Activated CD4-positive, alpha-beta memory T cell treated with anti-CD3 and anti-CD28 coated beads, Interleukin-2, amount 10 ng/mL, durations not matched to agents 7 days and 5 days (primary cell): ENCODE measurements around the gene AMIGO1. TPM values are rescaled to one million over a fixed set of nuclear protein-coding genes. Genes with fewer than 3 reads are reported as not detected.

Experiments used
- CTCF ChIA-PET: fragments of 350-600 bp; sonication (Branson Sonifier 250); formaldehyde crosslinking; loops from one replicate; lab custom pipeline; 2021; ENCODE audit warnings: antibody characterized with exemption, inconsistent platforms; lab: Charles Lee
- POLR2A ChIA-PET: fragments of 350-600 bp; sonication (Branson Sonifier 250); formaldehyde crosslinking; loops from one replicate; lab custom pipeline; 2021; ENCODE audit warnings: antibody characterized with exemption; lab: Charles Lee
- DNase-seq: peaks from one replicate; pipeline ENCODE4 v3.0.0-alpha.2; 2020
- H3K27ac Mint-ChIP-seq: one replicate; pipeline ENCODE4 v1.8.0; 2021; ENCODE audit warnings: mild to moderate bottlenecking, mixed read lengths
- H3K27me3 Mint-ChIP-seq: one replicate; pipeline ENCODE4 v1.8.0; 2021; ENCODE audit warnings: mixed read lengths
- H3K36me3 Mint-ChIP-seq: one replicate; pipeline ENCODE4 v1.8.0; 2021; ENCODE audit warnings: low read depth, mixed read lengths
- H3K4me1 Mint-ChIP-seq: one replicate; pipeline ENCODE4 v1.8.0; 2021; ENCODE audit warnings: mixed read lengths
- H3K4me3 Mint-ChIP-seq: one replicate; pipeline ENCODE4 v1.8.0; 2021; ENCODE audit warnings: mild to moderate bottlenecking, mixed read lengths
- H3K9me3 Mint-ChIP-seq: one replicate; pipeline ENCODE4 v1.8.0; 2021; ENCODE audit warnings: mixed read lengths
- total RNA-seq, 2 experiments: library from RNA; stranded (reverse); gene quantifications; one replicate each; pipeline ENCODE4 v1.2.3, GENCODE V29; 2021

The AMIGO1 gene, protein sequence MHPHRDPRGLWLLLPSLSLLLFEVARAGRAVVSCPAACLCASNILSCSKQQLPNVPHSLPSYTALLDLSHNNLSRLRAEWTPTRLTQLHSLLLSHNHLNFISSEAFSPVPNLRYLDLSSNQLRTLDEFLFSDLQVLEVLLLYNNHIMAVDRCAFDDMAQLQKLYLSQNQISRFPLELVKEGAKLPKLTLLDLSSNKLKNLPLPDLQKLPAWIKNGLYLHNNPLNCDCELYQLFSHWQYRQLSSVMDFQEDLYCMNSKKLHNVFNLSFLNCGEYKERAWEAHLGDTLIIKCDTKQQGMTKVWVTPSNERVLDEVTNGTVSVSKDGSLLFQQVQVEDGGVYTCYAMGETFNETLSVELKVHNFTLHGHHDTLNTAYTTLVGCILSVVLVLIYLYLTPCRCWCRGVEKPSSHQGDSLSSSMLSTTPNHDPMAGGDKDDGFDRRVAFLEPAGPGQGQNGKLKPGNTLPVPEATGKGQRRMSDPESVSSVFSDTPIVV
- total RNA-seq, result 1 to 10 TPM; 1.2 to 1.3 TPM

DNA sequence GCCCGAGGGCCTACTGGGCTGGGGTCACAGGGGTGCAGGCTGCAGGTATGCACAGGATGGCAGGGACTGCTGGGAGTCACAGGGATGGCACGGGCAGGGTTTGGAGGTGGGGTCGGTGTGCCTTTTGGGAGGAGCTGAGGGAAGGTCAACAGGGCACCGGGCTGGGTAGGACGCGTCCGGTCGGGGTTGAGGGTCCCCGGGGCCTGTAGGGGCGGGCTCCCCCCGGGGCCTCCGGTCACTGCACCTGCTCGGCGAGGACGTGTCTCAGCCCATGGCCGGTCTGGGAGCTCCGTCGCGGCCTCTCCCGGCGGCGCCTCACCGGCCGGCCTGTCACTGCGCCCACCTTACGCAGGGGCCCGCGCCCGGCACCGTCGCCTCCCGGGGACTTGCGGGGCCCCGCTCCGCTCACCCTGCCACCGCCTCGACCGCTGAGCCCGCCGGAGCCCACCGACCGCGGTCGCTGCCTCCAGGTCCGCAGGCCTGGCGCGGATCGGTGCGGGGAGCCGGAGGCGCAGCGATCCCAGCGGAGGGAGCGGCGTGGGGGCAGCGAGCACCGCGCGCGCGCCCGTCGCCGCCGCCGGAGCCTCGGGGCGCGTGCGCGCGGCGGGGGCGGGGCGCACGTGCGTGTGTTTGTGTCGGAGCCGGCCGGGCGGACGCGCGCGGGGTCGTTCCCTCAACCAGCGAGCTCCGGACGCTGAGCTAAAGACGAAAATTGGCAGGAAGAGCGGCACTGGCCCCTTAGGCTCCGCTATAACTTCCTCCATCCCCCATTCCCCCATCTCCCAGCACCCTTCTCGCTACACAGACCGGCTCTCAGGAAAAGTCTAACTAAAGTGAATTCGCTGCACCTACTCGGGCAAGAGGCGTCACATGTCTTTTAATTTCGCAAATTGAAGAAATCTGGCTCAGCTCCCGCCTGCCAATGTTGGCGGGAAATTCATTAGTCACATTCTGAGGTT is at the start of gene AMIGO1:
AMIGO1 (minus strand) TSS at position 552 of the 959 bp plus-strand sequence. CDS start 815 bp downstream, outside the sequence.
- Mint-ChIP-seq H3K4me3 (peak within 1 kb of the TSS; percentile 77), H3K36me3 (no peaks in the 10 kb centered on the region), H3K4me1 (peaks cover 34% of the 10 kb centered on the region), H3K27me3 (peaks cover 31% of the 10 kb centered on the region), H3K27ac (peak within 1 kb of the TSS; percentile 26), H3K9me3 (no peaks in the 10 kb centered on the region)
- peak; percentile 51 for DNase-seq
- POLR2A ChIA-PET, result interaction anchor here (0.8 to 2.8 kb wide), 8 partner anchors 8 to 84 kb away, joined by 3 to 12 read pairs (median 5); partner anchors contain the start of genes ATXN7L2 and GNAI3
- CTCF ChIA-PET, result interaction anchor here (0.6 to 10.9 kb wide), 6 partner anchors 10 to 23 kb away, joined by 3 to 139 read pairs (median 7); partner anchors contain the start of gene CYB561D1

DNA sequence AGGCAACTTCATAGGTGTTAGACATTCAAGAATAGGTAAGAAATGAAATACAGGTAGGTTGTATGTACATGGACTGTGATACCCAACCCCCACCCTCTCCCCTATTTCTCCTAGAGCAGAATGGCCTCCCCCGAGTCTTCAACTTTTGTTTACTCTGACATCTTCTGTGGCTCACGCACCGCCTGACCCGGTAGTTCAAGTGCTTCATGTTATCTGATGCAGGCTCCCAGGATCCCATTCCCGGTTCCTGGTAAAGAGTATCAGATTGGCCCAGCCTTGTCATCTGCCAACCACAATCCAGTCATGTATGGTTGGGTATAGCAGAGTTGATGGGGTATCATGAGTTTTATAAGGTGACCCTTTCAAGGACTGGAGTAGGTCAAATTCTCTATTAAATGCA is 48.0 kb upstream of the AMIGO1 start:
- Mint-ChIP-seq H3K27ac (no peak overlapping the region), H3K4me1 (peaks cover 40% of the 10 kb centered on the region), H3K27me3 (no peaks in the 10 kb centered on the region), H3K36me3 (peaks cover 26% of the 10 kb centered on the region), H3K9me3 (no peaks in the 10 kb centered on the region), H3K4me3 (no peak overlapping the region)
- DNase-seq, result no peak
- POLR2A ChIA-PET, result no interaction called here
- CTCF ChIA-PET, result no interaction called here

DNA sequence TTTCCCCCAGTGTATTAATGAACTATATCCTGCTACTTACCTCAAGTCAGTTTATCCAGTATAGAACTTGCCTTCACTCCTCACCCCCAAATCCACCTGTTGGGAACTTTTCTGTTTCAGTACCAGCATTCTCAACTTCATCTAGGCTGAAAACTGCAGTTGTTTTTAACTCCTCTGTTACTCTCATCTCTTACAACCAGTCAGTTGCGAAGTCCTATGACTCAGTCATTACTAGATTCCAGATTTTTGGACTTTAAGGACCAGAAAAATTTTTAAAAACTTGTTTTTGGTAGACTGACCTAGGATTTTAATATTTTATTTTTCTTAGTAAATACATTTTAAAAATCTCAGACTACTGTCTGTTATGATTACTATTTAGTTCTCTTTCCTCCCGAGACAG is 47.0 kb upstream of the AMIGO1 start:
- no peaks in the 10 kb centered on the region for H3K9me3 Mint-ChIP-seq
- ChIA-PET CTCF (interaction anchor here (0.7 kb wide), 1 partner anchor 89 kb away, joined by 3 read pairs; no protein-coding TSS in a partner anchor), POLR2A (no interaction called here)
- peaks cover 42% of the 10 kb centered on the region for H3K4me1 Mint-ChIP-seq
- H3K27ac Mint-ChIP-seq, result no peak overlapping the region
- peaks cover 29% of the 10 kb centered on the region for H3K36me3 Mint-ChIP-seq
- no peaks in the 10 kb centered on the region for H3K27me3 Mint-ChIP-seq
- DNase-seq, result no peak
- no peak overlapping the region for H3K4me3 Mint-ChIP-seq

DNA sequence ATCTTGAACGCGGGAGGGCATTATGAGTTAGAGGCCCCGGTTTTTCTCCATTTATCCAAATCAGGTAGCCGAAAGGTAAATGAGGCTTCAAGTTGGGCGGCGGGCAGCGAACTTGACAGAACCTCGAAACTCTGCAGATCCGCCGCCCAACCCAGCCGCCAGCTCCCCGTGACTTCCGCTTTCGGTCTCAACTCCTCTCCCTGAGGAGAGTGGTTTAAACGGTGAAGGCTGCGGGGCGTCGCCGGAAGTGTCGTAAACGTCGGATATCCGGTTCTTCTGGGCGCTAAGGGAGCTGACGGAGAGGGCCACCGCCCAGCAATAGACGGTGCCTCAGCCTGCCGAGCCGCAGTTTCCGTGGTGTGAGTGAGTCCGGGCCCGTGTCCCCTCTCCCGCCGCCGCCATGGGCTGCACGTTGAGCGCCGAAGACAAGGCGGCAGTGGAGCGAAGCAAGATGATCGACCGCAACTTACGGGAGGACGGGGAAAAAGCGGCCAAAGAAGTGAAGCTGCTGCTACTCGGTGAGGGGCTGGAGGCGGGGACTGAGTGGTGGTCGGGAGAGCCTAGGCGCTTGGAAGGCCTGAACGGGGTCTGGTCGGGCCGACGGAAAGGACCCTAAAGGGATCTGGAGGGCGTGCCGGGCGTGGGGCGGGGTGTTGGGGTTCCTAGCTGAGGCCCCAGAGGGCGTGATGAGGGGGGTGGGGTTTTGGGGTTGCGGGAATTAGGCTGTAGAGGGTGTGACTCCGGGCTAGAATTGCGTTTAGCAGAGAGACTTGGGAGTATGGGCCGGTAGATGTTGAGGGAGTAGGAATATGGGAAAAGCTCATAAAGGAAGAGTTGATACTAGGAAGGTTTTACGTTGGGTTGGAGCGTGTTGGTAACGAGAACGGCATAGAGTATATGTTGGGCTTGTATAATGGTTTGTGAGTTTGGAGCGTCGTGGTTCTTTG is 39.1 kb upstream of the AMIGO1 start, which contains the start of gene GNAI3:
GNAI3 (plus strand) TSS at position 295 of the 947 bp plus-strand sequence; CDS start at position 401, 106 bp downstream.
- no peaks in the 10 kb centered on the region for H3K27me3 Mint-ChIP-seq
- H3K27ac Mint-ChIP-seq, result peak within 1 kb of the TSS; percentile 99
- H3K4me1 Mint-ChIP-seq, result peaks cover 46% of the 10 kb centered on the region
- DNase-seq, result peak; percentile 98
- H3K4me3 Mint-ChIP-seq, result peak within 1 kb of the TSS; percentile 94
- CTCF ChIA-PET, result interaction anchor here (0.7 to 3.3 kb wide), 26 partner anchors 11 to 790 kb away, joined by 3 to 35 read pairs (median 4); partner anchors contain the start of genes AHCYL1, ATXN7L2 and CYB561D1
- POLR2A ChIA-PET, result interaction anchor here (0.6 to 3.1 kb wide), 74 partner anchors 10 to 1329 kb away, joined by 3 to 106 read pairs (median 6); partner anchors contain the start of genes AHCYL1, AMIGO1, AMPD2 and ATXN7L2
- H3K9me3 Mint-ChIP-seq, result no peaks in the 10 kb centered on the region
- peaks cover 24% of the 10 kb centered on the region for H3K36me3 Mint-ChIP-seq

DNA sequence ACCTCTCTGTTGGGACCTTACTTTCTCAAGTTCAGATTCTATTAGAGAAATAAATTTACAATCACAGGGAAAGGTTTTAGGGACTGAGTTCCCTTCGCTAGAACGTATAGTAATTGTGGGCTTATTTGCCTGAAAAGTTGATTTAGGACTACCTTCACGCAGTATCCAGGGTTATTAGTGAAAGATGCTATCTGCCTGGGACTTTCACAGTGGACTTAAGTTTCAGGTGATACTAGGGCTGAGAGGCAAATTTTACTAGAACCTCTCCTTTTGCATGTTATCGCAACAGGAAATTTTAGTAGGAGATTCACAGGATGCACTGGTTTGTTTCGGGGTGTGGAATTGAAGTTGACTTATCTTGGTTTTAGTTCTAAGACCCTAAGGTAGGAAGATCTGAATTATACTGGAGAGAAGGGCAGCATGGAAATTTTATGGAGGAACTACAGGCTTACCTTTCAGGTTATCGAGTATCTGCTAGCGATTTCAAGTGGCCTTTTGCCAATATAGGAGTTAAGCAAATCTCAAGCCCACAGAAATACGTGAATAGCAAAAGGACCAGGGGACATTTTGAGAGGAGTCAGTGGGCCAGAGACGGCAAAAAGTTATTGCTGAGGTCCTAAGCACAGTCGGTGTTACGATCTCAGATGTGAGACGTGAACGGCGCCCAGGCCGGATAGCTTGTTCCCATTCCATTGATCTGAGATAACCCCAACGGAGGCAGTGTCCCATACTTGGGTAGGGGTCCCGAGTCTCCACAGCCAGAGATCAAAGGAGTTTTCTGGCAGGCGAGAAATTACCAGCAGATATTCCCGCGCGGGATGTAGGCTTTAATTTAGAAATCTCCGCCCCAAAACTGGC is 38.2 kb upstream of the AMIGO1 start:
- Mint-ChIP-seq H3K27me3 (no peaks in the 10 kb centered on the region), H3K27ac (peak overlapping the region; percentile 99), H3K4me1 (peaks cover 43% of the 10 kb centered on the region), H3K36me3 (peaks cover 23% of the 10 kb centered on the region), H3K4me3 (peak overlapping the region; percentile 94), H3K9me3 (no peaks in the 10 kb centered on the region)
- CTCF ChIA-PET, result interaction anchor here (0.7 to 4.9 kb wide), 25 partner anchors 10 to 437 kb away, joined by 3 to 101 read pairs (median 10); partner anchors contain the start of genes AHCYL1 and CYB561D1
- DNase-seq, result peak; percentile 44
- POLR2A ChIA-PET, result interaction anchor here (0.6 to 3.1 kb wide), 65 partner anchors 9 to 1330 kb away, joined by 3 to 106 read pairs (median 7); partner anchors contain the start of genes AHCYL1, AMIGO1, AMPD2 and ATXN7L2

DNA sequence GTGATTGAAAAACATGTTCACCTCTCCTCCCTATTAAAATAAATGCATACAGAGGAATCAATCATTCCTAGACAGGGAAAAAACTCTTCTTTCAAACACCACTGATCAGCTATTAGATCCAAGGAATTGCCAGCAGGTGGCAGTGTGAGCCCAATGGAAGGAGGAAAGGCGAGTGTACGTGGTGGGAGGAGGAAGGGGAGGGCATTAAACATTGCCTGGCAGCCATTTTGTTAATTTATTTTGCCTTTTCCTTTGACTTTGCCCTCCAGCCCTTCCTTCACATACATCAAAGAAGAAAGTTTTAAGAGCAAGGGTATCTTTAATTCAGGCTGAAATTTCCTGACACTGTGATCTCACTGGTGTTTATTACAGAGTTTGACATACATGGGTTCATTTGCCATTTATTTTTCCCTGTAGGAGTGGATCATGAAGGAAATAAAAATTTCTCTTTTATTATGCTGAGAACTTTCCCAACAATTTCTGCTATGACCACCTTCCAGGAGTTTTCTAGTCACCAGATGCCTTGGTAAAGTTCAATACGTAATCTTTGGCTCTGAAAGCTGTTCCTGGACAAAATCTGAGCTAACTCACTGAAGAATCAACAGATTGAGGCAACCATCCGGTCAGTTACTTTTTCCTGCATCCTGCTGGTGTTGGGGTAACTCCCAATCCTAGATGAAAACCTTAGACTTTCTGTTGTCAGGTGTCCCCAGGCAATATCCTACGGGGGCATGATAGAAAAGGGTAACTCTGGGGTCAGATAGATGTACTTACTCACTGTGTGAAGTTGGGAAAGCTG is 37.0 kb upstream of the AMIGO1 start:
- peak overlapping the region; percentile 99 for H3K27ac Mint-ChIP-seq
- peaks cover 38% of the 10 kb centered on the region for H3K4me1 Mint-ChIP-seq
- peak overlapping the region; percentile 94 for H3K4me3 Mint-ChIP-seq
- no peaks in the 10 kb centered on the region for H3K9me3 Mint-ChIP-seq
- no peaks in the 10 kb centered on the region for H3K27me3 Mint-ChIP-seq
- DNase-seq, result peak; percentile 91
- H3K36me3 Mint-ChIP-seq, result peaks cover 18% of the 10 kb centered on the region
- POLR2A ChIA-PET, result interaction anchor here (0.7 to 2.4 kb wide), 26 partner anchors 10 to 488 kb away, joined by 3 to 22 read pairs (median 4); partner anchors contain the start of genes AHCYL1, AMPD2, ATXN7L2 and CYB561D1
- CTCF ChIA-PET, result interaction anchor here (0.7 to 4.9 kb wide), 26 partner anchors 12 to 488 kb away, joined by 3 to 101 read pairs (median 5); partner anchors contain the start of genes AHCYL1, AMPD2, GNAT2 and STRIP1

DNA sequence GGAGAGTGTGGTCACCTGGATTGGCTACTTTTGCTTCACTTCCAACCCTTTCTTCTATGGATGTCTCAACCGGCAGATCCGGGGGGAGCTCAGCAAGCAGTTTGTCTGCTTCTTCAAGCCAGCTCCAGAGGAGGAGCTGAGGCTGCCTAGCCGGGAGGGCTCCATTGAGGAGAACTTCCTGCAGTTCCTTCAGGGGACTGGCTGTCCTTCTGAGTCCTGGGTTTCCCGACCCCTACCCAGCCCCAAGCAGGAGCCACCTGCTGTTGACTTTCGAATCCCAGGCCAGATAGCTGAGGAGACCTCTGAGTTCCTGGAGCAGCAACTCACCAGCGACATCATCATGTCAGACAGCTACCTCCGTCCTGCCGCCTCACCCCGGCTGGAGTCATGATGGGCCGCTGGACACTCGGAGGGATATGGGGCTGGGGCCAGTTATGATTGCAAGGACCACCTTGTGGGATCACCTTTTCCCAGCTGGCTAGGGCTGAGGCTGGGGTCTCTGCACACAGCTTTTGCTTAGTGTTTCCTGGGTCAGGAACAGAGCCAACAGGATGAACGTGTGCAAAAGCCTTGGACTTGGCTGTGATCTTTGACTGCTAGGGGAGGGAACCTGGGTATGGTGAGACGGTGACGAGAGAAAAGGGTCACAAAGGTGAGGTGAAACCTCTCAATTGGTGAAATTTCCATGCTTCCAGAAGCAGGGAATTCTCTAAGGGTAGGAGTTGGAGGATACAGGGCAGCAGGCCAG is 34.6 kb upstream of the AMIGO1 start:
- Mint-ChIP-seq H3K36me3 (peaks cover 13% of the 10 kb centered on the region), H3K27me3 (peaks cover 1% of the 10 kb centered on the region), H3K4me3 (no peak overlapping the region), H3K4me1 (peaks cover 18% of the 10 kb centered on the region), H3K9me3 (no peaks in the 10 kb centered on the region), H3K27ac (no peak overlapping the region)
- POLR2A ChIA-PET, result interaction anchor here (1.0 kb wide), 1 partner anchor 86 kb away, joined by 3 read pairs; no protein-coding TSS in a partner anchor
- no peak for DNase-seq
- CTCF ChIA-PET, result interaction anchor here (1.2 to 17.9 kb wide), 7 partner anchors 9 to 440 kb away, joined by 4 to 779 read pairs (median 52); partner anchors contain the start of genes AHCYL1, AMPD2, ATXN7L2 and CYB561D1

DNA sequence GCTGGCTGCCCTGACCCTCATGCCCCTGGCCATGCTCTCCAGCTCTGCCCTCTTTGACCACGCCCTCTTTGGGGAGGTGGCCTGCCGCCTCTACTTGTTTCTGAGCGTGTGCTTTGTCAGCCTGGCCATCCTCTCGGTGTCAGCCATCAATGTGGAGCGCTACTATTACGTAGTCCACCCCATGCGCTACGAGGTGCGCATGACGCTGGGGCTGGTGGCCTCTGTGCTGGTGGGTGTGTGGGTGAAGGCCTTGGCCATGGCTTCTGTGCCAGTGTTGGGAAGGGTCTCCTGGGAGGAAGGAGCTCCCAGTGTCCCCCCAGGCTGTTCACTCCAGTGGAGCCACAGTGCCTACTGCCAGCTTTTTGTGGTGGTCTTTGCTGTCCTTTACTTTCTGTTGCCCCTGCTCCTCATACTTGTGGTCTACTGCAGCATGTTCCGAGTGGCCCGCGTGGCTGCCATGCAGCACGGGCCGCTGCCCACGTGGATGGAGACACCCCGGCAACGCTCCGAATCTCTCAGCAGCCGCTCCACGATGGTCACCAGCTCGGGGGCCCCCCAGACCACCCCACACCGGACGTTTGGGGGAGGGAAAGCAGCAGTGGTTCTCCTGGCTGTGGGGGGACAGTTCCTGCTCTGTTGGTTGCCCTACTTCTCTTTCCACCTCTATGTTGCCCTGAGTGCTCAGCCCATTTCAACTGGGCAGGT is 33.9 kb upstream of the AMIGO1 start:
- ChIA-PET POLR2A (no interaction called here), CTCF (interaction anchor here (1.2 to 17.9 kb wide), 6 partner anchors 8 to 441 kb away, joined by 4 to 779 read pairs (median 38); partner anchors contain the start of genes AHCYL1, ATXN7L2 and CYB561D1)
- no peaks in the 10 kb centered on the region for H3K9me3 Mint-ChIP-seq
- H3K27me3 Mint-ChIP-seq, result peaks cover 1% of the 10 kb centered on the region
- H3K36me3 Mint-ChIP-seq, result peaks cover 8% of the 10 kb centered on the region
- peaks cover 14% of the 10 kb centered on the region for H3K4me1 Mint-ChIP-seq
- no peak overlapping the region for H3K4me3 Mint-ChIP-seq
- no peak overlapping the region for H3K27ac Mint-ChIP-seq
- no peak for DNase-seq

DNA sequence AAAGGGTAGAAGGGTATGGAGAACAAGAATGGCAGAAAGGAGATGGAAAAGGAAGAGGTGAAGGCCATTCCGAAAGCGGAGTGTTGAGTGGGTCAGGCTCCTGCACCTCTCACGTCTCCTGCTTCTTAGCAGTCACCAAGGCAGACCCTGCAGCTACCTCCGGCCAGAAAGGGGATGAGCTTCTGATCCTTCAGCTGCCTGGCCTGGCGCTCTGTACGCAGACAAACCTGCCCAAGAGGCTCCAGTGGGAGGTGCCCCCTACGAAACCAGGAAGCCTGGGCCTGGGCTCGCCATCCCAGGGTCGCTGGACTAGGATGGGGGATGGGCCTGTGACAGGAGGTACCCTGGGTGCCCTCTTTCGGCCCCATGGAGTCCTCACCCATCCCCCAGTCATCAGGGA is 33.1 kb upstream of the AMIGO1 start:
- Mint-ChIP-seq H3K9me3 (no peaks in the 10 kb centered on the region), H3K27me3 (peaks cover 1% of the 10 kb centered on the region), H3K4me1 (peaks cover 13% of the 10 kb centered on the region), H3K4me3 (no peak overlapping the region), H3K27ac (peak overlapping the region; percentile 28), H3K36me3 (peaks cover 2% of the 10 kb centered on the region)
- ChIA-PET CTCF (interaction anchor here (1.2 to 17.9 kb wide), 5 partner anchors 8 to 442 kb away, joined by 3 to 779 read pairs (median 24); partner anchors contain the start of genes AHCYL1, ATXN7L2 and CYB561D1), POLR2A (no interaction called here)
- no peak for DNase-seq
